ENCODE results near the gene CDC42EP2. TPM values are rescaled to one million over a fixed set of nuclear protein-coding genes. Genes with fewer than 3 reads are reported as not detected.

The CDC42EP2 gene
- total RNA-seq, 1 donor from 2014 or later, result 23.5 TPM

DNA sequence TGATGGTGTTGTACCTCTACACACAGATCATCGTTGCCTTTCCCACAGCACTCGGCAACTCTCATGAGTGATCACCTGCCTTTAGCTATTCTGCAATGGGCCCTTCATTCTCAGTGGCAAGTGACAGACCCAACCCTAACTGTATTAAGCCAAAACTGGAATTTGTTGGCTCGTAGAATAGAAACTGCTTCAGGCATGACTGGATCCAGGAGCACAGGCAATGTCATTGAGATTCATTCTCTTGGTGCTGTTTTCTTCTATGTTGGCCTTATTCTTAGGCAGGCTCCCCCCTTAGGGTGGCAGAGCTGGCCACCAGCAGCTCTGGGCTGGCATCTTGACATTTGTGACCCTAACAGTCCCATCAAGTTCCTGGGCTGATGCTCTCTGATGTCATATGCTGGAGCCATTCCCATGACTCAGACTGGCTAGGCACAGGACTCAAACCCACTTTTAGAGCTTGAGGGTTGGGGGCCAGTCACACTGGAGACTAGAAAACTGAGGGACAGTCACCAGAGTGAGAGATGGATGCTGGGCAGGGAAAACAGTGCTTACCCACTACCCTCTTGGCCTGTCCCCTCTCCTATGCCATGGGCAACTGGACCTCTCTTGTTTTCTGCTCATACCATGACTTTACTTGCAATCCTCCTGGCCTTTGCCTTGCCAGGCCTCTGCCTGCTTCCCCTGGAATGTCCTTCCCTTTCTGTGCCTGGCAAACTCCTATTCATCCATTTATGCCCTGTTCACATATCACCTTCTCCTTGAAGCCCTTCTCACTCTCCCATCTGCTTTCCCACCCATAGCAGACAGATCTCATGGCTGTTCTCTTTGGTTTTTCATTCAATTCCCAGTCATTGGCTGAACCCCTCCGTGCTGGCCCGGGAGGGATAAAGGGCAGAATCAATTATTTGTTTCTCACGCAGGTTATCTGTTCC, 7.1 kb upstream of the CDC42EP2 start:
- no peak for DNase-seq
- no peaks in the 10 kb centered on the region for H3K36me3 Mint-ChIP-seq (ENCODE audit: unreplicated experiment)
- H3K27ac Mint-ChIP-seq (ENCODE audit: unreplicated experiment), result no peak overlapping the region
- peaks cover 1% of the 10 kb centered on the region for H3K9me3 Mint-ChIP-seq (ENCODE audit: unreplicated experiment)
- no peak overlapping the region for H3K4me3 Mint-ChIP-seq (ENCODE audit: unreplicated experiment)
- TF ChIP-seq, protein P1, sequence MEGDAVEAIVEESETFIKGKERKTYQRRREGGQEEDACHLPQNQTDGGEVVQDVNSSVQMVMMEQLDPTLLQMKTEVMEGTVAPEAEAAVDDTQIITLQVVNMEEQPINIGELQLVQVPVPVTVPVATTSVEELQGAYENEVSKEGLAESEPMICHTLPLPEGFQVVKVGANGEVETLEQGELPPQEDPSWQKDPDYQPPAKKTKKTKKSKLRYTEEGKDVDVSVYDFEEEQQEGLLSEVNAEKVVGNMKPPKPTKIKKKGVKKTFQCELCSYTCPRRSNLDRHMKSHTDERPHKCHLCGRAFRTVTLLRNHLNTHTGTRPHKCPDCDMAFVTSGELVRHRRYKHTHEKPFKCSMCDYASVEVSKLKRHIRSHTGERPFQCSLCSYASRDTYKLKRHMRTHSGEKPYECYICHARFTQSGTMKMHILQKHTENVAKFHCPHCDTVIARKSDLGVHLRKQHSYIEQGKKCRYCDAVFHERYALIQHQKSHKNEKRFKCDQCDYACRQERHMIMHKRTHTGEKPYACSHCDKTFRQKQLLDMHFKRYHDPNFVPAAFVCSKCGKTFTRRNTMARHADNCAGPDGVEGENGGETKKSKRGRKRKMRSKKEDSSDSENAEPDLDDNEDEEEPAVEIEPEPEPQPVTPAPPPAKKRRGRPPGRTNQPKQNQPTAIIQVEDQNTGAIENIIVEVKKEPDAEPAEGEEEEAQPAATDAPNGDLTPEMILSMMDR (IDR thresholded peaks at IDR 0.05; ENCODE audit: partially characterized antibody, unreplicated experiment), result no peak
- H3K27me3 Mint-ChIP-seq (ENCODE audit: unreplicated experiment), result peaks cover 9% of the 10 kb centered on the region
- H3K4me1 Mint-ChIP-seq (ENCODE audit: low read depth, unreplicated experiment), result peaks cover 20% of the 10 kb centered on the region

DNA sequence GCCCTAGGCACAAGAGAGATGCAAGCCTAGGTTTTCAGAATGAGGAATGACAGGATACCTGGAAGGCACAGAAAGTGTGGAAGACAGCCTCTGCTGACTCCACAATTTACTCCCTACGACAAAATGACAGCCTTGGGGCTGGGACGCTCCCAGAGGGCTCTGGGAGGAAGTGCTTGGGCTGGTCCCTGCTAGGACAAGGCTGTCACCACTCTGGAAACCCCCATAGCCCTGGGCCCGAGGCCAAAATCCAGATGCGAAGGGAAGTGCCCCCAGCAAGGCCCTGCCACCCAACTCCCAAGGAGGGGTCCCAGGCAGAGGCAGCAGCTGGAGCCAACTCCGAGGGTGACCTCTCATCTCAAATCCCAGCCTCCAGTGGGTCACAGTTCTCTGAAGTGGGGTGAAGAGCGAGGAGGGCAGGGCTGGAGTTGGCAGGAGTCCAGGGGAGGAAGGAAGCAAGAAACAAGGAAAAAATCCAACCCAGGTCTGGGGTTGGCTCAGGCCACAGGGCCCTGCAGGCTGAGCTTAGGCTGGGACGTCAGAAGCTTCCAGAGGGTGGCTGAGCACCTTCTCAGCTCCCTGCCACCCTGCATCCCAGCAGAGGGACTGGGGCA, 6.3 kb upstream of the CDC42EP2 start:
- Mint-ChIP-seq H3K27ac (ENCODE audit: unreplicated experiment) (no peak overlapping the region), H3K27me3 (ENCODE audit: unreplicated experiment) (peaks cover 7% of the 10 kb centered on the region), H3K4me1 (ENCODE audit: low read depth, unreplicated experiment) (peaks cover 18% of the 10 kb centered on the region), H3K4me3 (ENCODE audit: unreplicated experiment) (no peak overlapping the region), H3K36me3 (ENCODE audit: unreplicated experiment) (no peaks in the 10 kb centered on the region), H3K9me3 (ENCODE audit: unreplicated experiment) (peaks cover 1% of the 10 kb centered on the region)
- TF ChIP-seq, protein P1 (IDR thresholded peaks at IDR 0.05; ENCODE audit: partially characterized antibody, unreplicated experiment), result no peak
- no peak for DNase-seq

DNA sequence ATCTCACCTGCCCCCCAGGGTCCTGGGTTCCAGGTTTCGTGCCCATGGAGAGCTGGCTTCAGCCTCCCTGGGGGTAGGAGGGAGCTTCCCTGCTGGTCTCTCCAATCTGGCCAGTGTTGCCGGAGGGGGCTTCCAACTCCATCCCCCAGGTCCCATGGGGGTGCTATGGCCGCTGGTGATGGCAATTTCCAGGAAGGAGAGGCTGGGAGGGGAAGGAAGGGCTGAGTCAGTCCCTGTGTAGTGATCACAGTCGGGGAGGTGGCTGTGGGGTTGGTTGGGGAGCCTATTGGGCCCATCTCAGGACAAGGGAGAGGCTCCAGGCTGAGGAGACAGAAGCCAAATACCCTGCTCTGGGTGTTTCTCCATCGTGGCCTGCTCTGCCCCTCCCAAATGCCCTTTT, 5.7 kb upstream of the CDC42EP2 start:
- H3K27me3 Mint-ChIP-seq (ENCODE audit: unreplicated experiment), result peaks cover 11% of the 10 kb centered on the region
- no peaks in the 10 kb centered on the region for H3K36me3 Mint-ChIP-seq (ENCODE audit: unreplicated experiment)
- peaks cover 1% of the 10 kb centered on the region for H3K9me3 Mint-ChIP-seq (ENCODE audit: unreplicated experiment)
- DNase-seq, result peak; percentile 48
- no peak overlapping the region for H3K27ac Mint-ChIP-seq (ENCODE audit: unreplicated experiment)
- peaks cover 22% of the 10 kb centered on the region for H3K4me1 Mint-ChIP-seq (ENCODE audit: low read depth, unreplicated experiment)
- TF ChIP-seq, protein P1 (IDR thresholded peaks at IDR 0.05; ENCODE audit: partially characterized antibody, unreplicated experiment), result no peak
- H3K4me3 Mint-ChIP-seq (ENCODE audit: unreplicated experiment), result no peak overlapping the region

DNA sequence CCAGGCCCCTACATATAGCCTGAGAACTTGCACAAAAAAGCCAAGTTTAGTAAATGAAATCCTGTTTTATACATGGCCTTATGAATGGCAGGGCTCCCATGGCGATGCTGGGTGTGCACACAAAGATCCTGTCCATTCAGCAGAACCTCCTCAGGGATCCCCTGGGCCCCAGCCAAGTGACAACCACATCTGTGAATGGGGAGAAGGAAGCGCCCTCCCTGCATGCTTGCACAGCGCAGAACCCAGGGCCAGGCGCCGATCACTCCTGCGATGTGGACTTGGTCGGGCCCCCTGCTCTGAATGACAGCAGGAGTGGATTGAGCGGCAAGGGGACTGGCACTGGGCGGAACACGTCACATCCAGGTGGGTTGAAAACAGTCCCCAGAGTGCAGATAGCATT, 4.5 kb upstream of the CDC42EP2 start:
- Mint-ChIP-seq H3K27ac (ENCODE audit: unreplicated experiment) (no peak overlapping the region), H3K36me3 (ENCODE audit: unreplicated experiment) (no peaks in the 10 kb centered on the region), H3K4me1 (ENCODE audit: low read depth, unreplicated experiment) (peaks cover 22% of the 10 kb centered on the region), H3K27me3 (ENCODE audit: unreplicated experiment) (peaks cover 11% of the 10 kb centered on the region), H3K4me3 (ENCODE audit: unreplicated experiment) (no peak overlapping the region), H3K9me3 (ENCODE audit: unreplicated experiment) (peaks cover 3% of the 10 kb centered on the region)
- no peak for DNase-seq
- TF ChIP-seq, protein P1 (IDR thresholded peaks at IDR 0.05; ENCODE audit: partially characterized antibody, unreplicated experiment), result no peak

DNA sequence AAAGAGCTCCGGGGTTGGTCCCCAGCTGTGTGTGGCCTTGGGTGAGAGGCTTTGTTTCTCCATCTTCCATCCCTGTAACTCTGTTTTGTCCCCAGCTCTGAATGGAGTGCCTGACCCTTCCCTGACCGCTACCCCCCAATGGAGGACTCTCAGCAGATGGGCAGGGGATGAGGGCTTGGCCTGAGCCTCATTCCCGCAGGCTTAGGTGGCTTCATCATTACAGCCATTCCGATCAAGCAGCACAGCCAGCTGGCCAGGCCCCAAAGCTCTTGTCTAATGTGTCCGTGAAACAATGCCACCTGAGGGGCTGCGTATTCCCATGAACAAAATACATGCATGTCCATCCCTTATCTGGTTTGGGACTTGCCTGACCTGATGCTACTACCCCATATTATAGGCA, 3.9 kb upstream of the CDC42EP2 start:
- Mint-ChIP-seq H3K27me3 (ENCODE audit: unreplicated experiment) (peaks cover 11% of the 10 kb centered on the region), H3K4me1 (ENCODE audit: low read depth, unreplicated experiment) (peaks cover 21% of the 10 kb centered on the region), H3K4me3 (ENCODE audit: unreplicated experiment) (peak overlapping the region; percentile 42), H3K36me3 (ENCODE audit: unreplicated experiment) (no peaks in the 10 kb centered on the region), H3K9me3 (ENCODE audit: unreplicated experiment) (peaks cover 3% of the 10 kb centered on the region), H3K27ac (ENCODE audit: unreplicated experiment) (peak overlapping the region; percentile 70)
- DNase-seq, result peak; percentile 40
- TF ChIP-seq, protein P1 (IDR thresholded peaks at IDR 0.05; ENCODE audit: partially characterized antibody, unreplicated experiment), result no peak
